COLO668 (cell line): Measurements from ENCODE around the gene CDC42BPB.
A peak's percentile ranks its signal among the peaks of the same experiment; 100 is the strongest.

Source experiments
- DNase-seq: peaks from one replicate; lab custom pipeline; 2025; ENCODE audit not compliant: unreplicated experiment; lab: John Stamatoyannopoulos, UW

Gene CDC42BPB

GRCh38 chr14:102949062-102949800, 108.1 kb downstream of the CDC42BPB start:
- DNase-seq: peak; percentile 64

DNA sequence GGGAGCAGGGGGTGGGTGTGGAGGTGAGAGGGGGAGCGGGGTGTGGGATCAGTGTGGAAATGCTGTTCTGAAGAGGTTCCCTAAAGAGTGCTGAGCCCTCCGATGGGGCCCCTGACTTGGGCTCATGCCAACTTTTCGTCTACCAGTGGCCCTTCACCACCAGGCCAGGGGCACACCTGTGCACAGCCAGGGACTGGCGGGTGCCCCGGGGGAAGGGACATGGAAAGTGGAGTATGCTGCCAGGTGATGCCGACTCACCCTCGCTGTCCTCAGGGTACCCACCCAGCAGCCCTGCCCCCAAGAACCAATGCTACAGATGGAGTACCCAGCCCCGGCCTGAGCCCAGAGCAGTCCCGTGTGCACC, 108.7 kb downstream of the CDC42BPB start:
- DNase-seq: peak; percentile 64

GRCh38 chr14:102947321-102948103, 109.8 kb downstream of the CDC42BPB start:
- DNase-seq: no peak

DNA sequence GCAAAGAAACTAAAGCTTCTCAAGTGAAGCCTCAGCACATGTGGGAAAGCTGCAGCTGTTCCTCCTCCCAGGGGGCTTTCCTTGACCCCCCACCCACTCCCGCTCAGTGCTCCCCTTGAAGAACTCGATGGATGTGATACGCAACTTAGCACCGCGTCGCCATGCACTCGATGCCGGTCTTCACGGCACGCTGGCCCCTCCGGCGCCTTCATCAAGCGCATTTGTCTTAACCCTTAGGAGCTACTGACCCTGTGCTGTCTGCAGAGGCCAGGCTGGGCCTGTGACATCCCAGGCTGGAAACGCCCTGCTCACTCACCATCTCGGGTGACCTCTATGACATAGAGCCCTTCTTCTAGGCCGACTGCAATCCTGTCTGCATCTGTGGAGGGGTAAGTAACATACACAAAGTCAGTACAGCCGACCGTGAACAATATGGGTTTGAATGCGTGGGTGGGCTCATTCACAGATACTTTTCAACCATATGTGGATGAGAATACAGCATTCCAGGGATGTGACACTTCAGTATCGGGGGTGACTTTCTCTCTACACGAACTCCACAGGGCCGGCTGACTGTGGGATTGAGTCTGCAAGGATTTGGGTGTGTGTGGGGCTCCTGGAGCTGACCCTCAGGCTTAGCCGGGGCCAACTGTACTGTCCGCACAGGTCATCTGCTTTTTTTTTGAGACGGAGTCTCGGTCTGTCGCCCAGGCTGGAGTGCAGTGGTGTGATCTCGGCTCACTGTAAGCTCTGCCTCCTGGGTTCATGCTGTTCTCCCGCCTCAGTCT, 111.8 kb downstream of the CDC42BPB start:
- no peak for DNase-seq

GRCh38 chr14:102944448-102945330, 112.7 kb downstream of the CDC42BPB start:
- no peak for DNase-seq

DNA sequence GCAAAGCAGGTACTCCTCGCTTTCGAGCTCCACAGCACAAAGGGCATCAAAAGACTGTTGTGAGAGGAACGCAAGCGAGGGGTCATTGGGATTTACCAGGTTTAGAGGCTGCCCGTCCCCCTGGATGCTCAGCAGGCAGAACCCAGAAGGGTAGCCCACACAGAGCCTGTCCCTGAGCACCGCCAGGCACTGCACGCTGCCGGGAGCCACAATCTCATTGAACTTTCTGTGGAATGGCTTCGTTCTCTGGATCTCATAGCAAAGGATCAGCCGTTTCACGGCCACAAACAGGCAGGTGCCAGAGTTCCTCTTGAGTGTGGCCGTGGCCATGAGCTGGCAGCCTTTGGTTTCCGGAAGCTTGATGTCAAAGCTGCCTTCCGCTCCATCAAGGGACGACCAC, 113.4 kb downstream of the CDC42BPB start:
- no peak for DNase-seq

DNA sequence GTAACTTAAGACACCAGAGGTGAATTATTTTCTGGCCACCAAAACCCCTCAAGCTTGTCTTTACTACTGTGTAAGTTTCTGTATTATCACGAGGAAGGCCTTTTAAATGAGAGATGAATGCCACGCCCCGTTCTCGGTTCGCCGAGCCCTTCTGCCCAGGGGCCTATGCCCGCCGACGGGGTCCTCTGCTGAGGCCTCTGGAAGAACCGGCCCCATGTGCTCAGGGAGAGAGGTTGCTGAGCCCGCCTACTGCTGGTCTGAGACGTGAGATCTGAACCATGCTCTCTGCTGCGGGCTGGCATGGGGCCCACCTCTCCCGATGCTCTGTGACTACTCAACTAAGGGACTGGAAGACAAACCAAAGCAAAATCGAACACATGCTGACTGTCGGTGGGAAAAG, 113.9 kb downstream of the CDC42BPB start:
- DNase-seq: no peak

- no peak for DNase-seq
These were observed 115.3 kb downstream of the CDC42BPB start for GRCh38 chr14:102942069-102942468.

DNA sequence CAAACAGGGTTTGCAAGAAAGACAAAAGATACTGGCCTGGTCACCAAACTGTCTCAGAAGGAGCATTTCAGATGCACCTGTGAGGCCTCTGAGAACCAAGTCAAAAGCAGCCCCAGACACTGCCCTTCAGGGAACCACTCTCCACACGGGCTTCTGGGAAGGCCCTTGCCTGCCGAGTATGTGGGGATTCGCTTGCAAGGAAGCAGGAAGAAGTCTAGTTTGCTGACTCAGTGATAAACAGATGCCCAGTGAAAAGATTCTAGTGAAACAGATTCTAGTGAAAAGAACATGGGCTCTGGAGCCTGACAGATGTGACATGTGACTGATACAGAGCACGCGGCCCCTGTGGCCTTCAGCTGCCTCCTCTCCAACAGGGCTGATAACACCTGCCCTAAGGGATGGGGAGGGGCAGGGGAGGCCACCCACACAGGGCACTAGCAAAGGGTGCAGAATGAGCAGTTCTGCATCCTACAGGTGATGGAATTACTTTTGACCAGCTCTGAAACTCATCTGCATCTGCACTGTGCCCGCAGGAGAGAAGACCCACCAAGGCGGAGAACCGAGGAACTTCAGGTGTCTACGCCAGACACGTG, 115.8 kb downstream of the CDC42BPB start:
- DNase-seq: peak; percentile 31

GRCh38 chr14:102940729-102941362, 116.5 kb downstream of the CDC42BPB start:
- DNase-seq: no peak

- DNase-seq: no peak
These were observed 117.4 kb downstream of the CDC42BPB start for GRCh38 chr14:102939820-102940561.

GRCh38 chr14:102939329-102939728, 118.0 kb downstream of the CDC42BPB start:
- DNase-seq: no peak

DNA sequence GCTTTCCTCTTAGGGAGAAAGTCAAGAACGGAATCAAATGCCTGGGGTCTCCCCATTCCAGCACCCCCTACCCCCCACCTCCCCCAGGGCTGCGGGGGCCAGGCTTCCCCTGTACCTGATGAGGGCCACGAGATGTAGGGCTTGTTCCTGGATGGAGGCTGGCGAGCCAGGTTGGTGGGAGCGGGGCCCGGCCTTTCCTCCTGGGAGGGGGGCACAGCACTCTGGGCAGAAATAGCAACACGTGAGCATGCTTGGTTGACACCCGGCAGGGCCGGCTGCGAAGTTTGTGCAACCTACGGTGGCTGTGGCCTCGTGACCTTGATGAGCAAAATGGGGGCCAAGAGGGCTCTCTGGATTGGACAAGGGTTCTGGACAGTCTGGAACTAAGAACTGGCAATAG, 119.2 kb downstream of the CDC42BPB start:
- DNase-seq: no peak

DNA sequence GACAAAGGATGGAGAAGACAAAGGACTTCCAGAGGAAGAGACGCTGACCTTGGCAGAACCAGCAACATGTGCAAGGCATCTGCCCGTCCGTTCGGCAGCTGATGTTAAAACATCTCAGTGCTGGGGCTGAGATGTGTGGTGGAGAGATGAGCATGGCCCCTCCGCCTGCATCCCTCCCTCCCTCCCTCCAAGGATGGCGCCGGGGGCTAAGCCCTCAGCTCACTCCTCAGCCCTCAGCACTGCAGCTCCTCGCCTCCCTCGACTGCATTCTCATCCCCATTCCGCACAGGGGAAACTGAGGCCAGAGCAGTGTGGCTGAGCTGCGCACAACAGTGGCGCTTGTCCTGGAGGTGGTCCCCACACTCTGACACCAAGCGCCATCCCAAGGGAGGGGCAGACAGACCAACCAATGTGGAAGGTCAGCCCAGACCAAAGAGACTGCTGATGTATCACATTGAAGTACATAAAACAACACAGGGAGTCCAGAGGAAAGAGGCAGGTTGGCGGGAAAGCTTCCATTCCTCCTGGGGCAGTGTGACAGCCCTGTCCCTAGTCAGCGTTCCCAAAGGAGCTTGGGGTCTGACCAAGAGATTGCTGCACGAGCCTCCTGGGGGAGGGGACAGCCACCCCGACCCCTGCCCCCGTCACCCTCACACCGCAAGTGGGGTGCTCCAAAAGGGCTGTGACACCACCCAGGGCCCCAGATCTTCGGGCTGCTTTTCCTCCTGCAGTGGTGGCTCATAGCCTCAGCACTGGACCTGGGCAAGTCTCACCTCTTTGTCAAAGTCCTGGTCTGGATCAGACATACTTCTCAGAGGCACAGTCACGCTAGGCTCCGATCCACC, 119.8 kb downstream of the CDC42BPB start:
- no peak for DNase-seq

DNA sequence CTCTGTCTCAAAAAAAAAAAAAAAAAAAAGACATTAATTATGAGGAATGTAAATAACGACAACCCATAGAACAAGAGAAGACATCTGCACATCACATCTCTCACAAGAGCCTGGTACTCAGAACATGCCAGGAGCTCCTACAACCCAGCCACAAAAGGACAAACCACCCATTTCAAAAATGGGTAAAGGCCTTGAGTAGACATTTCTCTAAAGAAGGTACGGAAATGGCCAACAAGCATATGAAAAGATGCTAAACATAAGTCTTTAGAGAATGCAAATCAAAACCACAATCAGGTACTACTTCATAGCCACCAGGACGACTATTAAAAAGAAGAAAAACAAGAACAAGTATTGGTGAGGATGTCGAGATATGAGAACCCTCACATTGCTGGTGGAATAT, 121.6 kb downstream of the CDC42BPB start:
- DNase-seq: no peak

DNA sequence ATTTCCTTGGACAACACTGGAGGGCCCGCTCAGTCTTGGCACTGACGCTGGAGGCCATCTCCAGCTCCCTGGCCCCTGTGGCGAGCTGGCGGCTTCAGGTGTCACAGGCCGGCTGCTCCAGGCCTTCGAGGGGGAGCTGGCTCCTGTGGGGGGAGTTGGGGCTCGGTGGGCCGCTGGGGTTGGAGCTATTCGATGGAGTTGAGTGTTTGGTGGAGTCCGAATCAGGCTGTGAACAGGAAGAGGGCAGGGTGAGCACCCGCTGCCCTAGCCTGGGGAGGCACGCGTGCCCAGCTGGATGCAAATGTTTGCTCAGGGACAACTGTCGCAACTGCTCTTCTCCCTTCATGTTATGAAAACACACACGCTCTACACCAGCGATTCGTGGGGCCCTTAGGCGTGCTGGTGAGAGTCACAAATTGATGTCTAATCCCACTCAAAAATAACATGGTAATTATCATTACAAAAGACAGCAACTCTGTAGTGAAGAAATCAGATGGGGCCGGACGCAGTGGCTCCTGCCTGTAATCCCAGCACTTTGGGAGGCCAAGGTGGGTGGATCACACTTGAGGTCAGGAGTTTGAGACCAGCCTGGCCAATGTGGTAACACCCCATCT, 123.6 kb downstream of the CDC42BPB start:
- DNase-seq: peak; percentile 17

GRCh38 chr14:102932484-102933248, 124.7 kb downstream of the CDC42BPB start:
- DNase-seq: no peak
